Activated CD4-positive, alpha-beta memory T cell treated with anti-CD3 and anti-CD28 coated beads for 36 hours (primary cell): ENCODE measurements around the gene SMC5. TPM values are rescaled to one million over a fixed set of nuclear protein-coding genes. Genes with fewer than 3 reads are reported as not detected.

Source experiments
- total RNA-seq, 2 experiments: library from RNA; stranded (reverse); gene quantifications; one replicate each; pipeline ENCODE4 v1.2.3, GENCODE V29; 2021

Gene SMC5
- total RNA-seq, 2 experiments from 2014 or later: 32.0 to 34.1 TPM

Other genes with a start within 250 kb of the SMC5 start
- not detected for gene MAMDC2, start 215.1 kb upstream of the SMC5 start, total RNA-seq
- 10 to 100 TPM; 23.7 to 24.5 TPM for gene KLF9, start 155.7 kb downstream of the SMC5 start, total RNA-seq